Liver (tissue), 9 donors: ENCODE measurements around the gene EEFSEC. TPM values are rescaled to one million over a fixed set of nuclear protein-coding genes. Genes with fewer than 3 reads are reported as not detected.

Experiments used
- DNase-seq: peaks from one replicate; pipeline ENCODE4 v3.0.0-alpha.2; 2017; ENCODE audit warnings: low spot score
- H3K27ac ChIP-seq, 2 donors: one replicate each; pipeline ENCODE4 v1.7.0; 2013; ENCODE audit warnings: inconsistent platforms in 2 of 2, low read length in 2 of 2, control low read depth in 1 of 2, low read depth in 1 of 2, mild to moderate bottlenecking in 1 of 2
- H3K27me3 ChIP-seq, 4 donors: one replicate each; pipeline versions ENCODE4 v1.6.1 to v1.7.0; 2013; ENCODE audit warnings: low read length in 3 of 4, inconsistent platforms in 1 of 4, mild to moderate bottlenecking in 1 of 4, moderate library complexity in 1 of 4; ENCODE audit not compliant: control insufficient read depth in 4 of 4, insufficient read depth in 4 of 4
- H3K36me3 ChIP-seq, 4 donors: one replicate each; pipeline versions ENCODE4 v1.6.1 to v1.7.0; 2013; ENCODE audit warnings: low read length in 3 of 4, mild to moderate bottlenecking in 3 of 4, low read depth in 1 of 4, moderate library complexity in 1 of 4; ENCODE audit not compliant: control insufficient read depth in 4 of 4, insufficient read depth in 3 of 4
- H3K4me1 ChIP-seq, 4 donors: one replicate each; pipeline versions ENCODE4 v1.6.1 to v1.7.0; 2013; ENCODE audit warnings: low read length in 3 of 4, mild to moderate bottlenecking in 3 of 4, moderate library complexity in 1 of 4; ENCODE audit not compliant: control insufficient read depth in 4 of 4, insufficient read depth in 4 of 4
- H3K4me3 ChIP-seq, 3 donors: one replicate each; pipeline versions ENCODE4 v1.6.1 to v1.7.0; 2013; ENCODE audit warnings: low read length in 3 of 3, control low read depth in 1 of 3, low read depth in 1 of 3, mild to moderate bottlenecking in 1 of 3
- H3K9ac ChIP-seq, 2 donors: one replicate each; pipeline ENCODE4 v1.7.0; 2013; ENCODE audit warnings: low read length in 2 of 2, mild to moderate bottlenecking in 2 of 2, moderate library complexity in 2 of 2, control low read depth in 1 of 2, low read depth in 1 of 2
- H3K9me3 ChIP-seq, 4 donors: one replicate each; pipeline versions ENCODE4 v1.6.1 to v1.7.0; 2013; ENCODE audit warnings: low read length in 3 of 4; ENCODE audit not compliant: control insufficient read depth in 4 of 4
- ATF3 ChIP-seq: IDR thresholded peaks from 2 replicates; pipeline ENCODE4 v1.6.1; 2016; ENCODE audit warnings: antibody characterized with exemption
- EGR1 ChIP-seq, 2 donors: IDR thresholded peaks; 2 replicates each; pipeline ENCODE4 v1.6.1; 2016 to 2018; ENCODE audit warnings: antibody characterized with exemption in 2 of 2, low read depth in 2 of 2
- FOXA1 ChIP-seq: IDR thresholded peaks from 2 replicates; pipeline ENCODE4 v1.6.1; 2016; ENCODE audit warnings: antibody characterized with exemption
- FOXA2 ChIP-seq: IDR thresholded peaks from 2 replicates; pipeline ENCODE4 v1.6.1; 2016; ENCODE audit warnings: antibody characterized with exemption
- HNF4A ChIP-seq, 2 donors: conservative IDR thresholded peaks; 2 replicates each; pipeline ENCODE4 v1.6.1; 2016; ENCODE audit warnings: antibody characterized with exemption in 2 of 2, mild to moderate bottlenecking in 2 of 2
- HNF4G ChIP-seq: IDR thresholded peaks from 2 replicates; pipeline ENCODE4 v1.6.1; 2016; ENCODE audit warnings: antibody characterized with exemption
- JUND ChIP-seq, 2 donors: IDR thresholded peaks; 2 replicates each; pipeline ENCODE4 v1.6.1; 2016; ENCODE audit warnings: antibody characterized with exemption in 2 of 2
- NR2F2 ChIP-seq: IDR thresholded peaks from 2 replicates; pipeline ENCODE4 v1.6.1; 2016; ENCODE audit warnings: antibody characterized with exemption
- RAD21 ChIP-seq, 2 donors: IDR thresholded peaks; 2 replicates each; pipeline ENCODE4 v1.6.1; 2016; ENCODE audit warnings: antibody characterized with exemption in 2 of 2, mild to moderate bottlenecking in 2 of 2
- REST ChIP-seq: IDR thresholded peaks from 2 replicates; pipeline ENCODE4 v1.6.1; 2016; ENCODE audit warnings: antibody characterized with exemption, mild to moderate bottlenecking
- SP1 ChIP-seq: IDR thresholded peaks from 2 replicates; pipeline ENCODE4 v1.6.1; 2018; ENCODE audit warnings: antibody characterized with exemption, mild to moderate bottlenecking
- TAF1 ChIP-seq: conservative IDR thresholded peaks from 2 replicates; pipeline ENCODE4 v1.6.1; 2016; ENCODE audit warnings: antibody characterized with exemption, mild to moderate bottlenecking
- YY1 ChIP-seq: IDR thresholded peaks from 2 replicates; pipeline ENCODE4 v1.6.1; 2016; ENCODE audit warnings: antibody characterized with exemption, mild to moderate bottlenecking
- ZBTB33 ChIP-seq: IDR thresholded peaks from 2 replicates; pipeline ENCODE4 v1.6.1; 2016; ENCODE audit warnings: antibody characterized with exemption
- WGBS: extraction: QIAGEN DNeasy Blood & Tissue Kit; methylation state at CpG from one replicate; pipeline ENCODE4 v1.1.7; 2013; 5-methylcytosine and 5-hydroxymethylcytosine counted together
- polyA plus RNA-seq, 2 donors: library from polyadenylated mRNA; stranded (reverse) in 1 of 2; unstranded in 1 of 2; fragments of 200-250 nt in 1 of 2; fragments of >200 nt in 1 of 2; fragmentation: Nextera tagmentation in 1 of 2; extraction: Ambion mirVana in 1 of 2; gene quantifications; one replicate each; pipeline versions ENCODE4 v1.2.1 to v1.2.3, GENCODE V29; 2013 to 2015
- total RNA-seq, 2 donors: library from RNA; depleted of rRNA; stranded (reverse); fragments of >200 nt; gene quantifications; one replicate each; pipeline ENCODE4 v1.2.3, GENCODE V29; 2014
- donor health status: healthy.
- donor health status: healthy.
- donor health status: healthy.
- donor health status: healthy.
- donor health status: healthy.

The EEFSEC gene
- total and polyA plus RNA-seq, 4 donors, result 8.4 to 13.1 (median 10.7) TPM

GRCh38 chr3:128409624-128410581 is 256.6 kb downstream of the EEFSEC start:
- H3K36me3 ChIP-seq, result no peaks in the 10 kb centered on the region
- H3K4me1 ChIP-seq, result no peaks in the 10 kb centered on the region
- H3K4me3 ChIP-seq, result no peak overlapping the region
- no peaks in the 10 kb centered on the region for H3K9me3 ChIP-seq
- no peak for DNase-seq
- no peak overlapping the region for H3K27ac ChIP-seq
- 93% methylated on average over 18 of the region's 18 CpGs for WGBS
- H3K27me3 ChIP-seq, result no peaks in the 10 kb centered on the region
- no peak overlapping the region for H3K9ac ChIP-seq
- TF ChIP-seq REST (no peak), NR2F2 (no peak), HNF4A (conservative IDR thresholded peaks at IDR 0.05) (no peak), EGR1 (IDR thresholded peaks at IDR 0.05; ENCODE audit: low read depth in 2 of 2) (no peak), FOXA2 (no peak), RAD21 (IDR thresholded peaks at IDR 0.05) (no peak)

GRCh38 chr3:128410669-128411573 is 257.6 kb downstream of the EEFSEC start:
- WGBS, result 95% methylated on average over 29 of the region's 29 CpGs
- Histone ChIP-seq H3K9ac (no peak overlapping the region), H3K4me1 (no peaks in the 10 kb centered on the region), H3K27ac (no peak overlapping the region), H3K36me3 (no peaks in the 10 kb centered on the region), H3K27me3 (no peaks in the 10 kb centered on the region), H3K9me3 (no peaks in the 10 kb centered on the region), H3K4me3 (no peak overlapping the region)
- DNase-seq, result no peak
- no peak for TF ChIP-seq YY1
- no peak for TF ChIP-seq FOXA1
- no peak for TF ChIP-seq ZBTB33
- TF ChIP-seq HNF4A (conservative IDR thresholded peaks at IDR 0.05), result no peak
- TF ChIP-seq JUND (IDR thresholded peaks at IDR 0.05), result no peak
- TF ChIP-seq SP1, result no peak
- no peak for TF ChIP-seq NR2F2
- no peak for TF ChIP-seq TAF1
- TF ChIP-seq FOXA2, result no peak
- no peak for TF ChIP-seq ATF3
- TF ChIP-seq EGR1 (IDR thresholded peaks at IDR 0.05; ENCODE audit: low read depth in 2 of 2), result no peak
- no peak for TF ChIP-seq RAD21 (IDR thresholded peaks at IDR 0.05)
- no peak for TF ChIP-seq HNF4G
